Gastrocnemius medialis (tissue), 4 donors: ENCODE data around the gene MAP3K9.

Experiments used
- POLR2A ChIP-seq, 2 donors: fragments of 450-650 bp; IDR thresholded peaks; one replicate each; pipeline ENCODE4 v1.6.1; 2017; ENCODE audit warnings: antibody characterized with exemption in 2 of 2, mild to moderate bottlenecking in 2 of 2, moderate library complexity in 2 of 2
- TF ChIP-seq, protein P1 (sequence below), 5 experiments: fragments of 450-650 bp in 3 of 5; fragments of 200-600 bp in 2 of 5; sonication (generic) in 2 of 5; IDR thresholded peaks in 4 of 5; conservative IDR thresholded peaks in 1 of 5; 1 replicate in 4 of 5; 2 replicates in 1 of 5; pipeline ENCODE4 v1.5.1; 2016 to 2019; ENCODE audit warnings: antibody characterized with exemption in 5 of 5, mild to moderate bottlenecking in 3 of 5, moderate library complexity in 3 of 5

- TF ChIP-seq POLR2A (IDR thresholded peaks at IDR 0.05): no peak
- TF ChIP-seq, protein P1, sequence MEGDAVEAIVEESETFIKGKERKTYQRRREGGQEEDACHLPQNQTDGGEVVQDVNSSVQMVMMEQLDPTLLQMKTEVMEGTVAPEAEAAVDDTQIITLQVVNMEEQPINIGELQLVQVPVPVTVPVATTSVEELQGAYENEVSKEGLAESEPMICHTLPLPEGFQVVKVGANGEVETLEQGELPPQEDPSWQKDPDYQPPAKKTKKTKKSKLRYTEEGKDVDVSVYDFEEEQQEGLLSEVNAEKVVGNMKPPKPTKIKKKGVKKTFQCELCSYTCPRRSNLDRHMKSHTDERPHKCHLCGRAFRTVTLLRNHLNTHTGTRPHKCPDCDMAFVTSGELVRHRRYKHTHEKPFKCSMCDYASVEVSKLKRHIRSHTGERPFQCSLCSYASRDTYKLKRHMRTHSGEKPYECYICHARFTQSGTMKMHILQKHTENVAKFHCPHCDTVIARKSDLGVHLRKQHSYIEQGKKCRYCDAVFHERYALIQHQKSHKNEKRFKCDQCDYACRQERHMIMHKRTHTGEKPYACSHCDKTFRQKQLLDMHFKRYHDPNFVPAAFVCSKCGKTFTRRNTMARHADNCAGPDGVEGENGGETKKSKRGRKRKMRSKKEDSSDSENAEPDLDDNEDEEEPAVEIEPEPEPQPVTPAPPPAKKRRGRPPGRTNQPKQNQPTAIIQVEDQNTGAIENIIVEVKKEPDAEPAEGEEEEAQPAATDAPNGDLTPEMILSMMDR (IDR thresholded peaks at IDR 0.05 in 4 of 5, conservative IDR thresholded peaks at IDR 0.05 in 1 of 5): no peak
Measured at GRCh38 chr14:70845601-70846000, 36.3 kb upstream of the MAP3K9 start.
